Activated T-cell treated with anti-CD3 and anti-CD28 coated beads, Interleukin-2, amount 50 U/mL, for 24 hours (primary cell): ENCODE data around the gene RUNX1.
A peak's percentile ranks its signal among the peaks of the same experiment; 100 is the strongest.

Source experiments
- DNase-seq: peaks from one replicate; pipeline ENCODE4 v3.0.0-alpha.2; 2020
- H3K27ac Mint-ChIP-seq: 2 replicates; pipeline ENCODE4 v1.8.0; 2020; ENCODE audit warnings: mild to moderate bottlenecking, mixed read lengths
- H3K27me3 Mint-ChIP-seq: 2 replicates; pipeline ENCODE4 v1.8.0; 2020; ENCODE audit warnings: mixed read lengths
- H3K36me3 Mint-ChIP-seq: 2 replicates; pipeline ENCODE4 v1.8.0; 2020; ENCODE audit warnings: low read depth, mixed read lengths
- H3K4me1 Mint-ChIP-seq: 2 replicates; pipeline ENCODE4 v1.8.0; 2020; ENCODE audit warnings: low read depth, mixed read lengths
- H3K4me3 Mint-ChIP-seq: 2 replicates; pipeline ENCODE4 v1.8.0; 2020; ENCODE audit warnings: mild to moderate bottlenecking, moderate library complexity, mixed read lengths
- H3K9me3 Mint-ChIP-seq: 2 replicates; pipeline ENCODE4 v1.8.0; 2020; ENCODE audit warnings: mixed read lengths

Gene RUNX1

DNA sequence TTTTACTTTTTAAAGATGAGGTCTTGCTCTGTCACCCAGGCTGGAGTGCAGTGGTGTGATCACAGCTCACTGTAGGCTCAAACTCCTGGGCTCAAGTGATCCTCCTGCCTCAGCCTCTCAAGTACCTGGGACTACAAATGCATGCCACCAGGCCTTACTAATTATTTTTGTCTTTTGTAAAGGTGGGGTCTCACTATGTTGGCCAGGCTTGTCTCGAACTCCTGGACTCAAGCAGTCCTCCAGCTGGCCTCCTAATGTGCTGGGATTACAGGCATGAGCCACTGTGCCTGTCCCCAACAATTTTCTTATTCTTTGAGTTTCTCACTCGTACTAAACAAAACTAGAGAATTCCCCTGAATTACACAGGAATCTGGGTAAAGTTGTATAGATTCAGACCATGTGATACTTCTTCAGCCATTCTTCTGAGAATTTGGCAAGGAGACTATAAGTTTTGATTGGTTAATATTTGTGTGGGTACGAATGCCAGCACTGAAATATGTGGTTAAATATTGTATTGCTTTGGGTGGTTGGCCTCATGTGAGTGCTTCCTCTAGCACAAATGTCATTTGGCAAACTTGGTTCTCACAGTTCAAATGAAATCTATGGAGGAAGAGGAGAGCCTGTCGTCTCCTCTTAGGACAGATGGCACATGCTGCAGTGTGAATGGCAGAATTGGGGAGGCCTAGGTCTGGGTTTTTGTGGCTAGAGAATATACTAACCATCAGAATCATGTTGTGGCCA is 104.9 kb downstream of the RUNX1 start:
- H3K36me3 Mint-ChIP-seq: peaks cover 9% of the 10 kb centered on the region
- H3K4me1 Mint-ChIP-seq: peaks cover 97% of the 10 kb centered on the region
- DNase-seq: no peak
- peaks cover 4% of the 10 kb centered on the region for H3K9me3 Mint-ChIP-seq
- no peaks in the 10 kb centered on the region for H3K27me3 Mint-ChIP-seq
- H3K4me3 Mint-ChIP-seq: no peak overlapping the region
- peak overlapping the region; percentile 97 for H3K27ac Mint-ChIP-seq

DNA sequence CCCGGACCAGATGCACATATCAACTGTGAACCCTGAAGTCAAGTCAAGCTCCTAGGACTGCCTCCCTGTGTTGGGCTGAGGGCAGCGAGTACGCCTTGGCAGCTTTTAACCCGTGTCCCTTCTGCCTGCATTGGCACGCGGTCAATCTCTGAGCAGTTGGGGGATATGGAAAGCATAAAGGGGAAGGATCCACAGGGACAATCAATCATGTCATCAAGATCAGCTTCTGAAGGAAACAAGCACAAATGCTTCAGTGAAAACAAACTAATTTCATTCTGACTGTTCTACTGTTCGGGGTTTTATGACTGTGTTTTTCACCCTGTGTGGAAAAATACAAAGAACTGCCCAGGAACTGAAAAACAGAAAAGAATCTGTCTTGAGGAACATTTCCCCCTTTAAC is 106.2 kb downstream of the RUNX1 start:
- Mint-ChIP-seq H3K4me1 (peaks cover 98% of the 10 kb centered on the region), H3K4me3 (peak overlapping the region; percentile 48)
- DNase-seq: peak; percentile 66

DNA sequence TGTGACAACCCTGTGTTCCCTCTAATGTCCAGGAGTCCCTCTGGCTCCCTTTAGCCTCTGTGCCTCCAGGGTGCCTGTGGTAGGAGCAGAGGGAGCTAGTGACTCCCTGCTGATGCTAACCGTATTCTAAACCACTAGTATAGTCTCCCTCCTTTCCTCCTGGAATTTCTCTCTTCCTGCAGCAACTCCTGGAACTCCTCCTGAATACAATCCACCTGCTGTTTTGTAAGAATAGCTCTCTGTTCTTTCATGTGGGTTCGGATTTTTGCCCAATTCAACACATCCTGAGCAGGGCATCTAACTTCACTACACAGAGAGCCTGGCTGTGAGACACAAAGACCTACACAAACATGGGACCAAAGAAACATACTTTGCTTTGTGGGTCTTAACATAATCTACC is 107.9 kb downstream of the RUNX1 start:
- Mint-ChIP-seq H3K27me3 (no peaks in the 10 kb centered on the region), H3K36me3 (peaks cover 6% of the 10 kb centered on the region), H3K4me3 (no peak overlapping the region), H3K9me3 (peaks cover 2% of the 10 kb centered on the region), H3K27ac (peak overlapping the region; percentile 36), H3K4me1 (peaks cover 98% of the 10 kb centered on the region)
- no peak for DNase-seq

More for the DNA sequence above, 106.2 kb downstream of the RUNX1 start:
- Mint-ChIP-seq H3K36me3 (peaks cover 8% of the 10 kb centered on the region), H3K27ac (peak overlapping the region; percentile 97), H3K9me3 (peaks cover 4% of the 10 kb centered on the region), H3K27me3 (no peaks in the 10 kb centered on the region)

DNA sequence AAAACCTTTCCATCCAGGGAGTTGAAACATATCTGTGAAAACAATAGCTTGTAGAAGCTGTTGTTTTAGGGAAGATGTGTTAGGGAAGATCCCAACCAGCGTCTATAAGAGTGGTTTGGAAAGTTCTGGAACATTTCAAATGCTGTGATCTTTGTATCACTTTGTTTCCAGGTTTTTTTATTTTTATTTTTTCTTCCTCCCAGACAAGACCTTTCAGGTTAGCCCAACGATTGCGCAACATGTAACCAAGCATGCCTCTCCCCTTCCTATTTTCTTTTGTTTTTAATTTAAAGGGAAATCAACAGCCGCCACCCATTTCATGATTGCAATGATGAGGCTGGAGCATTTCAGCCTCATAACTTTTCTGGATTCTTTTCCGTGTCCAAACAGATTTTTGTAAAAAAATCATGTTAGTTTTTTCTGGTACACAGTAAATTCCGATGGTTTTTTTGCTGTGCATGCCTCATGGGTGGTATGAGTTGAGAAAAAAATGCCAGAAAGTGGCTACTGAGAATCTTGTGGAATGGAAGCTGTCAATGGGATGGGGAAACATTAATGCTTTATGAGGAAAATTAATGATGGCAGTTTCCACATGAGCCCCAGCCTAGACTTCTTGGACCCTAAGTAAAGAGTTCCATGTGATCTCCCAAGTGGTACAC is 109.3 kb downstream of the RUNX1 start:
- Mint-ChIP-seq H3K36me3 (peaks cover 3% of the 10 kb centered on the region), H3K27ac (peak overlapping the region; percentile 26), H3K9me3 (no peaks in the 10 kb centered on the region), H3K4me3 (no peak overlapping the region), H3K4me1 (peaks cover 98% of the 10 kb centered on the region), H3K27me3 (no peaks in the 10 kb centered on the region)
- DNase-seq: no peak

DNA sequence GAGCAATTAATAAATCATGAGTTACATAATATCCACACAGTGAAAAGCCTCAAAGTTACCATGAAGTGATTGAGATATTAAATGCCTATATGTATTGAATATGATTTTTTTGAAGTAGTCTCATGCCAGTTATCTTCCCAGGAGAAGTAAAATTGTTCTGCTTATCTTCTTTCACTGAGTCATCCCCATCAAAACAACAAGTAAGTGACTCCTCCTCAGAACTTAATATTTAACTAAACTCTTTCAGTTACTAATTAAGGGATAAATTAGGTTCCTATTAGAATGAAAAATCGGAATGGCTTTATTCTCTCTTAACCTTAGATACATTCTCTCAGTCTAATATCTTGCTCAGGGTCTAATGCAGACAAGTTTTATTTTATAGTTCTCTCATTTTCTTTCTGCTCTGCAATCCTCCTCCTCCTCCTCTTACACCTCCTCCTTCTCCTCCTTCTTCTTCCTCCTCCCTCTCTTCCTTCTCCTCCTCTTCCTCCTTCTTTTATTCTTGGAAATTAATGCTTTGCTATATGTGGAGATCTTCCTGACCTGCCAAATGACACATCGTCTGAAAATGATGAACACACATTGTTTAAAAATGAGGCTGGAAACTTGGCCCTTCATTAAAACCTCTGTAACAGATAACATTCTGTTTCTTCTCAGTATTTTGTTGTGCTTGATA is 110.9 kb downstream of the RUNX1 start:
- H3K36me3 Mint-ChIP-seq: peaks cover 3% of the 10 kb centered on the region
- no peak overlapping the region for H3K4me3 Mint-ChIP-seq
- no peaks in the 10 kb centered on the region for H3K27me3 Mint-ChIP-seq
- peaks cover 98% of the 10 kb centered on the region for H3K4me1 Mint-ChIP-seq
- no peaks in the 10 kb centered on the region for H3K9me3 Mint-ChIP-seq
- H3K27ac Mint-ChIP-seq: peak overlapping the region; percentile 66
- no peak for DNase-seq

DNA sequence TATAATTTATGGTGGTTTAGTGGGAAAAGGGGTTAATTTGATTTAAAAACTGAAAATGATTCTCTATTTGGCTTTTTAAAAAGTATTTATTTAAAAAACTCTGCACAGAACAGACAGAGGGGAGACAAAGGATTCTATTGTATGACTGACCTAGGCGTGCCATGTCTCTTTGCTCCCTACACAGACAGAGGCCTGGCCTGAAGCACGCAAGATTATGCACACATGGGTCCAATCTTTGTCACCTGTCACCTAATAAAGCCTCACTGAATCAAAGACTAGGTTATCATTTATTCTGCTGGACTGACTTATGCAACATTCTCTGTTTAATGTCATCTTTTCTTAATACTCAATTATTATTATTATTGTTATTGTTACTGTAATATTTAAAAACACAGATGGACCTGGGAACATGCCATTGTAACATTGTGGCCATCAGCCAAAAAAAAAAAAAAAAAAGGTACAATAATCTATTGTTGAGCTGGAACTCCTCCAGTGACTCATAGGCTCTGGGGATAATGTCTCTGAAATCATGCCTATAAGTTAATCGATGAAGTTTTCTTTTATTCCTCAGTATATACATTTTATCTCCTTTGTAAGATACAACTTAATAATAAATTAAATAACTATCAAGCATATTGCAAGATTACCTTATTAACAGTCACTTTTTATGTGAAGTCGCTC is 112.1 kb downstream of the RUNX1 start:
- no peaks in the 10 kb centered on the region for H3K27me3 Mint-ChIP-seq
- H3K36me3 Mint-ChIP-seq: peaks cover 3% of the 10 kb centered on the region
- peak overlapping the region; percentile 75 for H3K4me3 Mint-ChIP-seq
- H3K27ac Mint-ChIP-seq: peak overlapping the region; percentile 97
- H3K4me1 Mint-ChIP-seq: peaks cover 97% of the 10 kb centered on the region
- DNase-seq: no peak
- no peaks in the 10 kb centered on the region for H3K9me3 Mint-ChIP-seq

DNA sequence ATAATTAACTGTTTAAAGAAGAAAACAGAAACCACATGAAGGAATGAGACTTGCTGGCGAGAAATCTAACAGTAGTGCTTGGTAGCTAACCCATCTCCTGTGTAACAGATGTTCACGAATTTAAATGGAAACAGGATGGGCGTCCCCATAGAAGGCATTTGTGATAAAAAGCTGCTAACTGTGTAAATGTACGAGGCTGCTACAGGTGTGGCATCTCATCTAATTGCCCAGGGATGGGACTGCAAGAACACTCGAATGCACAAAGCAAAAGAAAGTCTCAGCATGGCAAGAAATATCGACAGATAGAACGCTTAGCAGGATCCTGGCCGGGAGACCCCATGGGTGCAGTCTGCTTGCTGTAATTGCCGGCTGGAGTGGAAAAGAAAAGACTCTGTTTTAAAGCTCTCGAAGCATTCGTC is 112.7 kb downstream of the RUNX1 start:
- Mint-ChIP-seq H3K4me1 (peaks cover 98% of the 10 kb centered on the region), H3K4me3 (peak overlapping the region; percentile 75)

DNA sequence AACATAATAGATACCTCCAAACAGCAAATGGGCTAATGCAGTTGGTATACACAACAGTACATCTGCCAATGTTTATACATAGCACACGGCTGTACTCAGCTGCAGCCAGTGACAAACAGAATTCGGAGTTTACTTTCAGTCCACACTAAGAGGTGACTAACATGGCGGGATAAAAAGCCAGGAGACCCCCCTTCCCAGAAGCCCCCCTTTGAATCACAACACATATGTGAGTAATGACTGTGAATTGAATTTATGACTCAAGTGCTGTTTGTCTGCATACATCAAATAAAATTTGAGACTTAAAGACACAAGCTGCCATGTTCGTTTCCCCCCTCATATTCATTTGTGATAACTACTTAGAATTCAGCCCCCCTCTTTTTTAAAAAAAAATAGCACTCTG is 113.2 kb downstream of the RUNX1 start:
- Mint-ChIP-seq H3K27ac (peak overlapping the region; percentile 97), H3K4me3 (peak overlapping the region; percentile 75), H3K27me3 (no peaks in the 10 kb centered on the region), H3K9me3 (no peaks in the 10 kb centered on the region), H3K36me3 (peaks cover 3% of the 10 kb centered on the region), H3K4me1 (peaks cover 94% of the 10 kb centered on the region)
- DNase-seq: no peak

More for the DNA sequence above, 112.7 kb downstream of the RUNX1 start:
- Mint-ChIP-seq H3K27me3 (no peaks in the 10 kb centered on the region), H3K9me3 (no peaks in the 10 kb centered on the region), H3K27ac (peak overlapping the region; percentile 97), H3K36me3 (peaks cover 3% of the 10 kb centered on the region)
- DNase-seq: no peak

DNA sequence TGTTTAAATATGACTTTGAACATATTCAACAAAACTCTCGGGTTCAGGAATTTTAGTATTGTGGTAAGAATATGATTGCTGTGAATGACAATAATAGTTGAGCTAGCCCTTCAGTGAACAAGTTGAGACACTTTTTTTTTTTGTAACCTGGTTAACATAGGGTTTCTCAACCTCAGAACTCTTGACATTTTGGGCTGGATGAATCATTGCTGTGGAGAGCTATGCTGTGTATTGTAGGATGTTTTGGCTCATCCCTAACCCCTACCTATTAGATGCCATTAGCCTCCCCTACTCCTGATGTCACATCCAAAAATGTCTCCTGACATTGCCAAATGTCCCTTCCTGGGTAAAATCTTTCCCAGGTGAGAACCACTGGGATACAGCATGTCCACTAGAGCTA is 113.7 kb downstream of the RUNX1 start:
- H3K36me3 Mint-ChIP-seq: peaks cover 5% of the 10 kb centered on the region
- peak overlapping the region; percentile 97 for H3K27ac Mint-ChIP-seq
- H3K4me3 Mint-ChIP-seq: peak overlapping the region; percentile 75
- DNase-seq: no peak
- no peaks in the 10 kb centered on the region for H3K27me3 Mint-ChIP-seq
- no peaks in the 10 kb centered on the region for H3K9me3 Mint-ChIP-seq
- peaks cover 94% of the 10 kb centered on the region for H3K4me1 Mint-ChIP-seq

DNA sequence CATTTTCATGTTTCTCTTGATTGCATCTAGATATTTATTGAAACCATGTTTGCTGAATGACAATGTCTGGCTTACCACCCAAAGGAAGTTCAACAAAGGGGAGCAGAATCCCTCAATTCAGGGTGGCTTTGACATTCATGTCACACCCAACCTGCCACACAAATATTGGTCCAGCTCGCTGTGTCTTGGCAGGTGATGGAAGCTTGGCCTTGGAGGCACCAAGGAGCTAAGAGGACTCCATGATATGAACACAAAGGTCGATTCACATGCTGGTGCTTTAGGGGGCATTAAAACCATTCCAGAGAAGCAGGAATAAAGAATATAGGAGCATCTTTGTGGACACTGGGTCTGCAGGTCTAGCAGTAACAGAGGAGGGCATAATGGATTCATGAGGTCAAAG is 114.8 kb downstream of the RUNX1 start:
- H3K4me3 Mint-ChIP-seq: peak overlapping the region; percentile 75

DNA sequence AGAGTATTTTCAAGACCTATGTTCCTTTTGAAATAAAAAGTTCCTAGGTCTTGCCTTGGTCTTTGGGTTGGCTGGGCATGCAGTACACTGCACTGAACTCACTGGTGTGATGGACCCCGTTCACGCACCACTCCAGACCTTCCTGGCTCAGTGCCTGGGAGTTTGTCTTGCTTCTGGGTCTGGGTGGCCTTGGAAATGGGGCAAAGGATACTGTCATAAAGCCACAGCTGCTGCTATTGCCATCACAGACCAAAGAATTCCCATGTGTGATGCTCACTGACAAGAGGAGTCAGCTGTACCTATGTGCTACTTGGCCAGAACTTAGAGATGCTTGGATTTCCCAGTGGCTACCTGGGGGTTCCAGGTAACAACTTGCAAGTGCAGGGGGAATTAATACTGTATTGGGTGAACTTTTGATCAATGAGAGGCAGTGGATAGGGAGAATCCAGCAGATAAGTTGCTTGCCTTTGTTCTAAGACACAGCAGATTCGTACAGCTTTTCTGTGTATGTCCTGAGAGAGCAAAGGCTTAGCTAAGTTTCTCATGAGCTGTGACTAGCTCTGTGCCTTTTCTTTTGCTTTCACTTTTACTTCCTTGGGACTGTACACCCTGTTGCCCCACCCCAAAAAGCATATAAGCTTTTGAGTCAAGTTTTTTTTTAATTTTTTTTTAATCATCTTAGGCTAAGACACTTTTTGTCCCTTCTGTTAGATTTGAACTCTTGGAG is 115.3 kb downstream of the RUNX1 start:
- peaks cover 88% of the 10 kb centered on the region for H3K4me1 Mint-ChIP-seq
- no peaks in the 10 kb centered on the region for H3K9me3 Mint-ChIP-seq
- peak; percentile 55 for DNase-seq
- peaks cover 2% of the 10 kb centered on the region for H3K36me3 Mint-ChIP-seq
- peak overlapping the region; percentile 75 for H3K4me3 Mint-ChIP-seq
- H3K27me3 Mint-ChIP-seq: no peaks in the 10 kb centered on the region
- peak overlapping the region; percentile 97 for H3K27ac Mint-ChIP-seq

More for the DNA sequence above, 114.8 kb downstream of the RUNX1 start:
- peaks cover 88% of the 10 kb centered on the region for H3K4me1 Mint-ChIP-seq
- no peak for DNase-seq
- H3K27ac Mint-ChIP-seq: peak overlapping the region; percentile 97
- no peaks in the 10 kb centered on the region for H3K9me3 Mint-ChIP-seq
- peaks cover 2% of the 10 kb centered on the region for H3K36me3 Mint-ChIP-seq
- no peaks in the 10 kb centered on the region for H3K27me3 Mint-ChIP-seq

DNA sequence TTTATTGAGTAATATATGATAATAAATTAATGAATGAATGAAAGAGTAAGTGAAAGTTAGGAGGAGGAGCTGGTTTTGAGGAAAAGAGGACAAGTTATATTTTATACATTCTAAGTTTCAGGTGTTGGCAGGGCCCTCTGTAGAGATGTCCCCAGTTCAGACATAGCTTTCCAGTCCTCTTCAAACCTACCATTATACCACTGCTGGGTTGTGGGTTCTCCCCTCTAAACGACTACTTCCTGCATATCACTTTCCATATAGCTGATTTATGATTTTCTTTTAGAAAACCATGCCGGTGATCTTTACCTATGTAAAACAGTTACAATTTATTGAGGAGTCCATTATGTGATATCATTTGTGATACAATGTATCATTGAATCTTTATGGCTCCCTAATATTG is 116.9 kb downstream of the RUNX1 start:
- Mint-ChIP-seq H3K36me3 (peaks cover 5% of the 10 kb centered on the region), H3K27ac (peak overlapping the region; percentile 97), H3K4me3 (no peak overlapping the region), H3K9me3 (no peaks in the 10 kb centered on the region), H3K4me1 (peaks cover 85% of the 10 kb centered on the region), H3K27me3 (no peaks in the 10 kb centered on the region)
- no peak for DNase-seq

DNA sequence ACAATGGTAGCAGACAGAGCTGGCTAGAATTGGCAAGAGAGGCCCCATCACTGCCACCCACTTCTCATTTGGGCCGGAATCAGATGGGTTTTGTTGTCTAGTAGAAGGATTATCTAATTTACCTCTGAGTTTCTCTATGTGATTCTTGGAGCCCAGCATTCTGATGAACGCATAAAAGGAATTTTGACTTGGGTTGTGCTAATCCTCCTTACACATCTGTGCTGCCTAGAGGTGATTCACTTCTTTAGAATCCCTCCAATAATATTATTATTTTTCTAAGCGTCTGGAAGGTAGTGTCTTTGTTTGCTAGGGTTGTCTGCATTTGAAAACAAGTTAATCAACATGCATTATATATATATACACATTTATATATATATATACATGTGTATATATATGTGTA is 118.1 kb downstream of the RUNX1 start:
- Mint-ChIP-seq H3K9me3 (no peaks in the 10 kb centered on the region), H3K4me3 (no peak overlapping the region), H3K36me3 (peaks cover 11% of the 10 kb centered on the region), H3K27ac (no peak overlapping the region), H3K27me3 (no peaks in the 10 kb centered on the region), H3K4me1 (peaks cover 82% of the 10 kb centered on the region)
- no peak for DNase-seq

DNA sequence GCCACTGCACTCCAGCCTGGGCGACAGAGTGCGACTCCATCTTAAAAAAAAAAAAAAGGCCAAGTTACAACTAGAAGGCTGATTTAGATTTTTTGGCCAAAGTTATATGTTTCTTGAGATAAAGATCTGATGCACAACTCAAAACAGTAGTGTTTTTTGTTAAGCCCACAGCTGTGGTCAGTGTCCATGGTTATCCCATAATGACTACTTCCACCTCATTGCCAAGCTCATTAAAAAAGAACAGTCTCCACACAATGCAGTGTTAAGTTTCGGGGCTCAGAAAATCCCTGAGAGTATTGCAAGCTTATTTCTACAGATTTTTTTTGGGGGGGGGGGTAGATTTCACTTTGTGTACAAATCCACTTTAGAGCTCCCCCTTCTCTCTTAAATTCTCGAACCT is 120.5 kb downstream of the RUNX1 start:
- peaks cover 80% of the 10 kb centered on the region for H3K4me1 Mint-ChIP-seq
- no peak overlapping the region for H3K27ac Mint-ChIP-seq
- no peaks in the 10 kb centered on the region for H3K27me3 Mint-ChIP-seq
- no peaks in the 10 kb centered on the region for H3K9me3 Mint-ChIP-seq
- H3K4me3 Mint-ChIP-seq: no peak overlapping the region
- H3K36me3 Mint-ChIP-seq: peaks cover 30% of the 10 kb centered on the region
- DNase-seq: no peak
